Caco-2 (cell line): ENCODE measurements around the gene RHBDD2. TPM values are rescaled to one million over a fixed set of nuclear protein-coding genes. Genes with fewer than 3 reads are reported as not detected.
A peak's percentile ranks its signal among the peaks of the same experiment; 100 is the strongest.
"Not testable (repeated sequence)": the region's sequence is repeated elsewhere in the genome, so short reads cannot be mapped to it uniquely, and the experiment has no call there.

Experiments used
- BruUV-seq: library from RNA; stranded (reverse); fragments of 400-500 nt; replicated peaks from 2 replicates; lab custom pipeline; 2021; lab: Mats Ljungman, UMichigan
- CTCF ChIA-PET: fragments of 300-600 bp; sonication (Branson Sonifier 250); formaldehyde crosslinking; loops from one replicate; lab custom pipeline; 2022; ENCODE audit warnings: antibody characterized with exemption; lab: Charles Lee
- POLR2A ChIA-PET: fragments of 300-600 bp; sonication (Branson Sonifier 250); formaldehyde crosslinking; loops from one replicate; lab custom pipeline; 2022; ENCODE audit warnings: antibody characterized with exemption; lab: Charles Lee
- DNase-seq, 2 experiments: peaks; one replicate each; pipeline versions ENCODE4 v3.0.0 to v3.0.0-alpha.2; 2020 to 2022
- H3K27me3 ChIP-seq: replicated peaks from 2 replicates; pipeline ENCODE4 v1.6.0; 2011; ENCODE audit warnings: low read length; ENCODE audit not compliant: control insufficient read depth, insufficient read depth
- H3K36me3 ChIP-seq: 2 replicates; pipeline ENCODE4 v1.5.1; 2011; ENCODE audit warnings: low read length; ENCODE audit not compliant: control insufficient read depth, insufficient read depth
- H3K4me1 ChIP-seq: fragments of 250-450 bp; sonication (Bioruptor Pico); 2 replicates; pipeline ENCODE4 v1.5.1; 2020; ENCODE audit warnings: mild to moderate bottlenecking
- H3K4me3 ChIP-seq: 2 replicates; pipeline ENCODE4 v1.5.1; 2011; ENCODE audit warnings: low read depth, mild to moderate bottlenecking, control low read depth, low read length
- H3K9me3 ChIP-seq: fragments of 250-450 bp; sonication (Bioruptor Pico); 2 replicates; pipeline ENCODE4 v1.5.1; 2020; ENCODE audit warnings: mild to moderate bottlenecking, moderate library complexity
- H3K27ac Mint-ChIP-seq: one replicate; pipeline ENCODE4 v1.8.0; 2022; ENCODE audit warnings: mixed read lengths; ENCODE audit not compliant: unreplicated experiment
- H3K27me3 Mint-ChIP-seq: one replicate; pipeline ENCODE4 v1.8.0; 2022; ENCODE audit warnings: mixed read lengths; ENCODE audit not compliant: insufficient read depth, unreplicated experiment
- H3K36me3 Mint-ChIP-seq: one replicate; pipeline ENCODE4 v1.8.0; 2022; ENCODE audit warnings: mild to moderate bottlenecking, mixed read lengths; ENCODE audit not compliant: insufficient read depth, unreplicated experiment
- H3K4me1 Mint-ChIP-seq: one replicate; pipeline ENCODE4 v1.8.0; 2022; ENCODE audit warnings: low read depth, mixed read lengths; ENCODE audit not compliant: unreplicated experiment
- H3K4me3 Mint-ChIP-seq: one replicate; pipeline ENCODE4 v1.8.0; 2022; ENCODE audit warnings: mild to moderate bottlenecking, moderate library complexity, mixed read lengths; ENCODE audit not compliant: unreplicated experiment
- H3K9me3 Mint-ChIP-seq: one replicate; pipeline ENCODE4 v1.8.0; 2022; ENCODE audit warnings: mixed read lengths; ENCODE audit not compliant: unreplicated experiment
- intact Hi-C: fragments of 100-400 bp; cut with micrococcal nuclease; formaldehyde crosslinking; loops from one replicate; pipeline ENCODE4 v1.10.0; 2022; ENCODE audit not compliant: unreplicated experiment
- total RNA-seq: library from RNA; stranded (reverse); gene quantifications from 2 replicates; pipeline ENCODE4 v1.2.3, GENCODE V29; 2022
- TF ChIP-seq, protein P1 (sequence below), 2 experiments: fragments of 200-600 bp in 1 of 2; IDR thresholded peaks; 1 replicate in 1 of 2; 2 replicates in 1 of 2; pipeline versions ENCODE4 v1.5.1 to v1.8.0; 2011 to 2022; ENCODE audit warnings: antibody characterized with exemption in 1 of 2, control low read depth in 1 of 2, inconsistent platforms in 1 of 2, low read depth in 1 of 2, low read length in 1 of 2, mild to moderate bottlenecking in 1 of 2, moderate library complexity in 1 of 2; ENCODE audit not compliant: insufficient read depth in 1 of 2, severe bottlenecking in 1 of 2, unreplicated experiment in 1 of 2

Gene RHBDD2
- total RNA-seq, 1 experiment from 2014 or later, result 55.6 TPM

DNA sequence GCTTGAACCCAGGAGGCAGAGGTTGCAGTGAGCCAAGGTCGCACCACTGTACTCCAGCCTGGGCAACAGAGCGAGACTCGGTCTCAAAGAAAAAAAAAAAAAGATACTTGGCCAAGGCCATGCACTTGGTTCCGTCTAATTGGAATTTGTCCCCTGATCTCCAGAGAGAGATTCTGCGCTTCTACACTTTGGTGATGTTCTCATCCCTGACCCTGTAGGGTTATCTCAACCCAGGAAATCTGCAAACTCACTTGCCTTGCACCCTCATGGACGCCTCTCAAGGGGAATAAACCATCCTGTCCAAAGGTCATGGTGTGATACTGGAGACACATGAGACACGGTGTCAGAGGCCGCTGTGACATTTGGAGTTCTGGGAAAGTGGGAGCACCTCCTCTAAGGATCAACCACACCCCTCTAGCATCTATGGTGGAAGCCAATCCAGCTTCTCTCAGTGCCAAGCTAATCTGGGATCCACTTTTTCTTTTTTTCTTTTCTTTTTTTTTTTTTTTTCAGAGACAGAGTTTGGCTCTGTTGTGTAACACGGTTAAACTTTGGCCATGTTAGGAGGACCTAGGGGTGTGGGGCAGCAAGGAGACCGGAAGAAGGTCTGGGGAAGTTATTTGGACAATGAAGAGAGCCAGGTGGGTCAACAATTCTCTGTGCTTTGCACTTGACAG, 28.3 kb downstream of the RHBDD2 start:
- ChIA-PET CTCF (interaction anchor here (1.0 kb wide), 1 partner anchor 54 kb away, joined by 3 read pairs; no protein-coding TSS in a partner anchor), POLR2A (interaction anchor here (0.6 to 2.1 kb wide), 4 partner anchors 9 to 87 kb away, joined by 3 to 7 read pairs (median 4); no protein-coding TSS in a partner anchor)
- Histone ChIP-seq H3K27me3 (no peaks in the 10 kb centered on the region), H3K9me3 (no peaks in the 10 kb centered on the region), H3K4me1 (peaks cover 24% of the 10 kb centered on the region), H3K36me3 (no peaks in the 10 kb centered on the region), H3K4me3 (no peak overlapping the region)
- no peaks in the 10 kb centered on the region for H3K9me3 Mint-ChIP-seq
- H3K27me3 Mint-ChIP-seq, result no peaks in the 10 kb centered on the region
- TF ChIP-seq, protein P1, sequence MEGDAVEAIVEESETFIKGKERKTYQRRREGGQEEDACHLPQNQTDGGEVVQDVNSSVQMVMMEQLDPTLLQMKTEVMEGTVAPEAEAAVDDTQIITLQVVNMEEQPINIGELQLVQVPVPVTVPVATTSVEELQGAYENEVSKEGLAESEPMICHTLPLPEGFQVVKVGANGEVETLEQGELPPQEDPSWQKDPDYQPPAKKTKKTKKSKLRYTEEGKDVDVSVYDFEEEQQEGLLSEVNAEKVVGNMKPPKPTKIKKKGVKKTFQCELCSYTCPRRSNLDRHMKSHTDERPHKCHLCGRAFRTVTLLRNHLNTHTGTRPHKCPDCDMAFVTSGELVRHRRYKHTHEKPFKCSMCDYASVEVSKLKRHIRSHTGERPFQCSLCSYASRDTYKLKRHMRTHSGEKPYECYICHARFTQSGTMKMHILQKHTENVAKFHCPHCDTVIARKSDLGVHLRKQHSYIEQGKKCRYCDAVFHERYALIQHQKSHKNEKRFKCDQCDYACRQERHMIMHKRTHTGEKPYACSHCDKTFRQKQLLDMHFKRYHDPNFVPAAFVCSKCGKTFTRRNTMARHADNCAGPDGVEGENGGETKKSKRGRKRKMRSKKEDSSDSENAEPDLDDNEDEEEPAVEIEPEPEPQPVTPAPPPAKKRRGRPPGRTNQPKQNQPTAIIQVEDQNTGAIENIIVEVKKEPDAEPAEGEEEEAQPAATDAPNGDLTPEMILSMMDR (IDR thresholded peaks at IDR 0.05; ENCODE audit: insufficient read depth in 1 of 2, low read depth in 1 of 2, low read length in 1 of 2, severe bottlenecking in 1 of 2, unreplicated experiment in 1 of 2), result no peak
- H3K27ac Mint-ChIP-seq, result peak overlapping the region; percentile 62
- H3K4me3 Mint-ChIP-seq, result no peak overlapping the region
- peak; percentile 63 to 84 for DNase-seq
- peaks cover 6% of the 10 kb centered on the region for H3K36me3 Mint-ChIP-seq
- intact Hi-C loops, result loop anchor here (1.0 to 2.0 kb wide), 2 partner anchors 28 to 84 kb away; partner anchors contain the start of gene RHBDD2
- no TSS peak for BruUV-seq
- peaks cover 11% of the 10 kb centered on the region for H3K4me1 Mint-ChIP-seq

DNA sequence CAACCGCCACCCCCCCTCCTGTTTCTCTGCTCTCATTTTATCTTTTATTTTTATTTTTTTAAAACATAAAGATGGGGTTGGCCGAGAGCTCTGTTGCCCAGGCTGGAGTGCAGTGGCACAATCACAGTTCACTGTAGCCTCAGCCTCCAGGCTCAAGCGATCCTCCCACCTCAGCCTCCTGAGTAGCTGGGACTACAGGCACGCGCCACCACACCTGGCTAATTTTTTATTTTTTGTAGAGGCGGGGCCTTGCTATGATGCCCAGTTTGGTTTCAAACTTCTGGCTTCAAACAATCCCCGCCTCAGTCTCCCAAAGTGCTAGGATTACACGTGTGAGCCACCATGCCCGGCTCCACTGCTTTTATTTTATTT, 28.8 kb downstream of the RHBDD2 start:
- intact Hi-C loops, result loop anchor here (1.0 to 2.0 kb wide), 2 partner anchors 29 to 84 kb away; partner anchors contain the start of gene RHBDD2
- H3K36me3 Mint-ChIP-seq, H3K9me3 ChIP-seq: not testable (repeated sequence)

DNA sequence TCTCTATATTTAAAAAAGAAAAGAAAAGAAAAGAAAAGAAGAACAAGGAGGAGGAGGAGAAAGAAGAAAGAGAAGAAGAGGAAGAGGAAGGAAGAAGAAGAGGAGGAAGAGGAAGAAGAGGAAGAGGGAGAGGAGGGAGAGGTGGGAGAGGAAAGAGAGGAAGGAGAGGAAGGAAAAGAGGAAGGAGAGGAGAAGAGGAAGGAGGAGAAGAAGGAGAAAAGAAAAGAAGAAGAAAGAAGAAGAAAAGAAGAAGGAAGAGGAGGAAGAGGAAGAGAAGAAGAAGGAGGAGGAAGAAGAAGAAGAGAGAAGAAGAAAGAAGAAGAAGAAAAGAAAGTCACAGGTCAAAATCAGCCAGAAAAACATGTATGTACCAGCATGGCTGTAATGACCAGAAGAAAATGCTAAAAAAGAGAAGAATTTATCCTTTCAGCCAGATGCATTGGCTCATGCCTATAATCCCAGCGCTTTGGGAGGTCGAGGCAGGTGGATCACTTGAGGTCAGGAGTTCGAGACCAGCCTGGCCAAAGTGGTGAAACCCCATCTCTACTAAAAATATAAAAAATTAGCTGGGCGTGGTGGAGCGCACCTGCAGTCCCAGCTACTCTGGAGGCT, 30.8 kb downstream of the RHBDD2 start:
- Mint-ChIP-seq H3K4me1 (peaks cover 11% of the 10 kb centered on the region), H3K9me3 (no peaks in the 10 kb centered on the region), H3K27me3 (no peaks in the 10 kb centered on the region), H3K4me3 (no peak overlapping the region), H3K27ac (no peak overlapping the region), H3K36me3 (peaks cover 11% of the 10 kb centered on the region)
- POLR2A ChIA-PET, result interaction anchor here (0.7 kb wide), 1 partner anchor 28 kb away, joined by 12 read pairs; no protein-coding TSS in a partner anchor
- Histone ChIP-seq H3K36me3 (no peaks in the 10 kb centered on the region), H3K4me3 (no peak overlapping the region), H3K27me3 (no peaks in the 10 kb centered on the region), H3K9me3 (no peaks in the 10 kb centered on the region), H3K4me1 (peaks cover 24% of the 10 kb centered on the region)
- intact Hi-C loops, result no loop called here
- TF ChIP-seq, protein P1 (IDR thresholded peaks at IDR 0.05; ENCODE audit: insufficient read depth in 1 of 2, low read depth in 1 of 2, low read length in 1 of 2, severe bottlenecking in 1 of 2, unreplicated experiment in 1 of 2), result no peak
- no peak for DNase-seq
- no TSS peak for BruUV-seq
- CTCF ChIA-PET, result no interaction called here

More for the DNA sequence above, 28.8 kb downstream of the RHBDD2 start:
- POLR2A ChIA-PET, result interaction anchor here (0.6 kb wide), 1 partner anchor 10 kb away, joined by 5 read pairs; no protein-coding TSS in a partner anchor
- H3K9me3 Mint-ChIP-seq, CTCF ChIA-PET, H3K27me3 Mint-ChIP-seq, H3K36me3 ChIP-seq, DNase-seq, H3K4me3 ChIP-seq, H3K4me3 Mint-ChIP-seq, H3K27me3 ChIP-seq, BruUV-seq: not testable (repeated sequence)
- peaks cover 24% of the 10 kb centered on the region for H3K4me1 ChIP-seq
- Mint-ChIP-seq H3K4me1 (peaks cover 11% of the 10 kb centered on the region), H3K27ac (peak overlapping the region; percentile 62)

DNA sequence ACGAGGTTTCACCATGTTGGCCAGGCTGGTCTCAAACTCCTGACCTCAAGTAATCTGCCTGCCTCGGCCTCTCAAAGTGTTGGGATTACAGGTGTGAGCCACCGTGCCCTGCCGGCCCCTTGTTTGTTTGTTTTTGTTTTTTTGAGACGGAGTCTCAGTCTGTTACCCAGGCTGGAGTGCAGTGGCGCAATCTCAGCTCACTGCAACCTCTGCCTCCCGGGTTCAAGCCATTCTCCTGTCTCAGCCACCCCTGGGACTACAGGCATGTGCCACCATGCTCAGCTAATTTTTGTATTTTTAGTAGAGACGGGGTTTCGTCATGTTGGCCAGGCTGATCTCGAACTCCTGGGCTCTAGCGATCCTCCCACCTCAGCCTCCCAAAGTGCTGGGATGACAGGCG, 32.4 kb downstream of the RHBDD2 start:
- H3K9me3 ChIP-seq, H3K36me3 ChIP-seq, H3K27ac Mint-ChIP-seq, H3K27me3 ChIP-seq, H3K27me3 Mint-ChIP-seq, H3K4me1 Mint-ChIP-seq, BruUV-seq, intact Hi-C loops, H3K4me3 Mint-ChIP-seq, H3K4me3 ChIP-seq, H3K9me3 Mint-ChIP-seq, DNase-seq: not testable (repeated sequence)
- peaks cover 17% of the 10 kb centered on the region for H3K4me1 ChIP-seq
- ChIA-PET CTCF (interaction anchor here (0.6 kb wide), 1 partner anchor 255 kb away, joined by 4 read pairs; no protein-coding TSS in a partner anchor), POLR2A (interaction anchor here (0.6 kb wide), 1 partner anchor 15 kb away, joined by 4 read pairs; no protein-coding TSS in a partner anchor)
- peaks cover 15% of the 10 kb centered on the region for H3K36me3 Mint-ChIP-seq
